Stimulated activated CD4-positive, alpha-beta T cell treated with anti-CD3 and anti-CD28 coated beads, TNF-alpha, amount 100 ng/mL, for 48 hours (primary cell): ENCODE data around the gene ARMH4.

Experiments
- DNase-seq, 3 donors: peaks; one replicate each; pipeline ENCODE4 v3.0.0-alpha.2; 2020; ENCODE audit warnings: low read depth in 3 of 3

The ARMH4 gene

GRCh38 chr14:58152014-58152857 lies at the start of gene ARMH4:
Gene ARMH4 (minus strand): TSS chr14:58152213. CDS start chr14:58139358, 12,855 bp downstream.
- peak; percentile 12 to 50 (median 21) for DNase-seq

GRCh38 chr14:58200846-58201245 lies 48.8 kb upstream of the ARMH4 start:
- DNase-seq, result no peak

GRCh38 chr14:58200480-58200841 lies 48.4 kb upstream of the ARMH4 start:
- DNase-seq, result no peak

GRCh38 chr14:58199726-58200479 lies 47.9 kb upstream of the ARMH4 start, which contains the start of gene ACTR10:
Gene ACTR10 (plus strand): TSS chr14:58200149. CDS start chr14:58200218, 69 bp downstream.
- peak; percentile 83 to 84 (median 84) for DNase-seq

- no peak for DNase-seq
Observed at GRCh38 chr14:58198086-58198485, 46.1 kb upstream of the ARMH4 start.

GRCh38 chr14:58196198-58196597 lies 44.2 kb upstream of the ARMH4 start:
- no peak for DNase-seq

- no peak for DNase-seq
Observed at GRCh38 chr14:58193542-58193941, 41.5 kb upstream of the ARMH4 start.

GRCh38 chr14:58191763-58192601 lies 40.0 kb upstream of the ARMH4 start:
- no peak for DNase-seq

GRCh38 chr14:58189176-58189575 lies 37.2 kb upstream of the ARMH4 start:
- DNase-seq, result no peak

GRCh38 chr14:58177125-58177524 lies 25.1 kb upstream of the ARMH4 start:
- no peak for DNase-seq

GRCh38 chr14:58171090-58171489 lies 19.1 kb upstream of the ARMH4 start:
- DNase-seq, result peak in 2 of 3 donors; percentile 27 to 38

- no peak for DNase-seq
Observed at GRCh38 chr14:58167891-58168290, 15.9 kb upstream of the ARMH4 start.

GRCh38 chr14:58167057-58167456 lies 15.0 kb upstream of the ARMH4 start:
- no peak for DNase-seq

- DNase-seq, result peak; percentile 56 to 71 (median 66)
Observed at GRCh38 chr14:58166005-58166983, 14.3 kb upstream of the ARMH4 start.

GRCh38 chr14:58160561-58160960 lies 8.5 kb upstream of the ARMH4 start:
- no peak for DNase-seq

- DNase-seq, result no peak
Observed at GRCh38 chr14:58151133-58152013, 640 bp downstream of the ARMH4 start.

- DNase-seq, result no peak
Observed at GRCh38 chr14:58150243-58150805, 1.7 kb downstream of the ARMH4 start.

- DNase-seq, result no peak
Observed at GRCh38 chr14:58149196-58149595, 2.8 kb downstream of the ARMH4 start.

- DNase-seq, result no peak
Observed at GRCh38 chr14:58146399-58146798, 5.6 kb downstream of the ARMH4 start.
